OCI-LY1 (cell line): ENCODE results near the gene SMYD4.

Experiments used
- EZH2 ChIP-seq: fragments of 200-600 bp; sonication (generic), shearing (Covaris generic); IDR thresholded peaks from 2 replicates; pipeline ENCODE4 v1.8.0; 2017; ENCODE audit warnings: borderline replicate concordance, mixed run types, mild to moderate bottlenecking, antibody characterized with exemption, low read length, moderate library complexity, mixed read lengths
- TF ChIP-seq, protein P1 (sequence below): fragments of 200-600 bp; sonication (generic), shearing (Covaris generic); IDR thresholded peaks from 2 replicates; pipeline ENCODE4 v1.5.1; 2017; ENCODE audit warnings: mild to moderate bottlenecking, antibody characterized with exemption, low read length, moderate library complexity, mixed read lengths

DNA sequence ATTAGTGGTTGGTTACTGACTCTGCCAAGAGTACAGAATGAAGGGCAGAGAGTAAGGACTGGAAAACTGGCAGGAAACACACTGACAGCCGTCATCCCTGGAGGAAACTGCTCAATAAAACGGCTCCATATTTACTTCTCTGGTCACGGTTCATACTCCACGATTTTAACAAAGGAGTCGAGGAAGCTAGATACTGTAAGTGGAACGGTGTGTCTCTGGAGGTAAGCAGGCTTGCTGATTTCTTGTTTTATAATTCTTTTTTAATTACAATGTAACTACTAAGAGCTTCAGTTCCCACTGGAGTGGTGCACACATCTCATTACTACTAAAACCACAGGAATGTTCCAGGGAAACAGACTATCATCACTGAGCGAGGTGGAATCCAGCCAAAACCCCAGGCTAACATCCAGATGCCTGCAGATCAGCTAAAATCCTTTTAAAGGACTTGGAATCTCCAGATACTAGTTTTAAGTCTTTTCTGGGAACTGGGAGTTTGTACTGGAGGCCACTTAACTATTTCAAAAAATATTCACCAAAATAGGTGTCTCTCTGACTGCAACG is 50.1 kb downstream of the SMYD4 start:
- TF ChIP-seq, protein P1, sequence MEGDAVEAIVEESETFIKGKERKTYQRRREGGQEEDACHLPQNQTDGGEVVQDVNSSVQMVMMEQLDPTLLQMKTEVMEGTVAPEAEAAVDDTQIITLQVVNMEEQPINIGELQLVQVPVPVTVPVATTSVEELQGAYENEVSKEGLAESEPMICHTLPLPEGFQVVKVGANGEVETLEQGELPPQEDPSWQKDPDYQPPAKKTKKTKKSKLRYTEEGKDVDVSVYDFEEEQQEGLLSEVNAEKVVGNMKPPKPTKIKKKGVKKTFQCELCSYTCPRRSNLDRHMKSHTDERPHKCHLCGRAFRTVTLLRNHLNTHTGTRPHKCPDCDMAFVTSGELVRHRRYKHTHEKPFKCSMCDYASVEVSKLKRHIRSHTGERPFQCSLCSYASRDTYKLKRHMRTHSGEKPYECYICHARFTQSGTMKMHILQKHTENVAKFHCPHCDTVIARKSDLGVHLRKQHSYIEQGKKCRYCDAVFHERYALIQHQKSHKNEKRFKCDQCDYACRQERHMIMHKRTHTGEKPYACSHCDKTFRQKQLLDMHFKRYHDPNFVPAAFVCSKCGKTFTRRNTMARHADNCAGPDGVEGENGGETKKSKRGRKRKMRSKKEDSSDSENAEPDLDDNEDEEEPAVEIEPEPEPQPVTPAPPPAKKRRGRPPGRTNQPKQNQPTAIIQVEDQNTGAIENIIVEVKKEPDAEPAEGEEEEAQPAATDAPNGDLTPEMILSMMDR = no peak
- no peak for TF ChIP-seq EZH2
